CD14-positive monocyte (primary cell): Measurements from ENCODE around the gene CYP46A1. TPM values are rescaled to one million over a fixed set of nuclear protein-coding genes. Genes with fewer than 3 reads are reported as not detected.

ENCODE experiments used
- DNase-seq, 3 donors: peaks; one replicate each; pipeline ENCODE4 v3.0.0-alpha.2; 2011 to 2022
- H2AFZ ChIP-seq: 2 replicates; pipeline ENCODE4 v1.6.0; 2012; ENCODE audit warnings: mild to moderate bottlenecking, low read depth, low read length, inconsistent platforms; ENCODE audit not compliant: insufficient read depth, poor library complexity, severe bottlenecking
- H3K27ac ChIP-seq, 2 donors: 1 replicate in 1 of 2; 2 replicates in 1 of 2; pipeline ENCODE4 v1.5.1; 2012 to 2013; ENCODE audit warnings: low read length in 2 of 2, control low read depth in 1 of 2, inconsistent platforms in 1 of 2, low read depth in 1 of 2, mild to moderate bottlenecking in 1 of 2
- H3K27me3 ChIP-seq, 2 donors: one replicate each; pipeline versions ENCODE4 v1.6.0 to v1.6.1; 2011 to 2013; ENCODE audit warnings: low read length in 2 of 2; ENCODE audit not compliant: control insufficient read depth in 2 of 2, insufficient read depth in 2 of 2
- H3K36me3 ChIP-seq, 2 donors: replicated peaks in 1 of 2; 1 replicate in 1 of 2; 2 replicates in 1 of 2; pipeline versions ENCODE4 v1.5.1 to v1.6.1; 2012 to 2013; ENCODE audit warnings: low read length in 2 of 2, control low read depth in 1 of 2, inconsistent platforms in 1 of 2, mild to moderate bottlenecking in 1 of 2; ENCODE audit not compliant: insufficient read depth in 2 of 2, control insufficient read depth in 1 of 2
- H3K4me1 ChIP-seq, 2 donors: 1 replicate in 1 of 2; 2 replicates in 1 of 2; pipeline versions ENCODE4 v1.5.1 to v1.6.1; 2012 to 2013; ENCODE audit warnings: low read length in 2 of 2, control low read depth in 1 of 2, inconsistent platforms in 1 of 2, mild to moderate bottlenecking in 1 of 2, moderate library complexity in 1 of 2; ENCODE audit not compliant: insufficient read depth in 2 of 2, control insufficient read depth in 1 of 2
- H3K4me2 ChIP-seq: replicated peaks from 2 replicates; pipeline ENCODE3; 2012; ENCODE audit warnings: low read length, moderate library complexity, mild to moderate bottlenecking; ENCODE audit not compliant: poor library complexity, severe bottlenecking; ENCODE audit errors: extremely low read depth
- H3K4me3 ChIP-seq, 3 experiments: fragments of 200-600 bp in 1 of 3; sonication (generic) in 1 of 3; replicated peaks in 1 of 3; 1 replicate in 2 of 3; 2 replicates in 1 of 3; pipeline ENCODE4 v1.5.1; 2011 to 2013; ENCODE audit warnings: low read length in 3 of 3, mild to moderate bottlenecking in 3 of 3, control low read depth in 2 of 3, low read depth in 2 of 3, inconsistent platforms in 1 of 3, moderate library complexity in 1 of 3
- H3K79me2 ChIP-seq: 2 replicates; pipeline ENCODE4 v1.6.0; 2012; ENCODE audit warnings: mild to moderate bottlenecking, control low read depth, inconsistent platforms, low read length, moderate library complexity; ENCODE audit not compliant: insufficient read depth
- H3K9ac ChIP-seq: 2 replicates; pipeline ENCODE4 v1.6.0; 2017; ENCODE audit warnings: low read length, mild to moderate bottlenecking; ENCODE audit not compliant: insufficient read depth, poor library complexity, severe bottlenecking
- H3K9me3 ChIP-seq, 2 donors: replicated peaks in 1 of 2; 1 replicate in 1 of 2; 2 replicates in 1 of 2; pipeline versions ENCODE4 v1.5.1 to v1.6.1; 2012 to 2013; ENCODE audit warnings: low read length in 2 of 2, control low read depth in 1 of 2; ENCODE audit not compliant: control insufficient read depth in 1 of 2, insufficient read depth in 1 of 2
- H4K20me1 ChIP-seq: 2 replicates; pipeline ENCODE4 v1.6.0; 2012; ENCODE audit warnings: mild to moderate bottlenecking, low read length, control low read depth, moderate library complexity; ENCODE audit not compliant: insufficient read depth
- H3K27ac Mint-ChIP-seq, 7 donors: one replicate each; pipeline ENCODE4 v1.8.0; 2020; ENCODE audit warnings: mild to moderate bottlenecking in 7 of 7, mixed read lengths in 7 of 7, moderate library complexity in 6 of 7, inconsistent platforms in 2 of 7
- H3K27me3 Mint-ChIP-seq, 3 donors: one replicate each; pipeline ENCODE4 v1.8.0; 2021 to 2022; ENCODE audit warnings: low read depth in 3 of 3, mild to moderate bottlenecking in 3 of 3, mixed read lengths in 3 of 3, moderate library complexity in 3 of 3, inconsistent platforms in 1 of 3
- H3K36me3 Mint-ChIP-seq, 2 donors: one replicate each; pipeline ENCODE4 v1.8.0; 2020; ENCODE audit warnings: mixed read lengths in 2 of 2, inconsistent platforms in 1 of 2, mild to moderate bottlenecking in 1 of 2
- H3K4me1 Mint-ChIP-seq: one replicate; pipeline ENCODE4 v1.8.0; 2020; ENCODE audit warnings: mild to moderate bottlenecking, mixed read lengths
- H3K4me3 Mint-ChIP-seq, 2 donors: one replicate each; pipeline ENCODE4 v1.8.0; 2020; ENCODE audit warnings: mild to moderate bottlenecking in 2 of 2, mixed read lengths in 2 of 2, moderate library complexity in 1 of 2
- H3K9me3 Mint-ChIP-seq, 7 donors: one replicate each; pipeline ENCODE4 v1.8.0; 2020 to 2022; ENCODE audit warnings: mixed read lengths in 7 of 7, mild to moderate bottlenecking in 6 of 7, moderate library complexity in 6 of 7, inconsistent platforms in 2 of 7
- CTCF ChIP-seq: fragments of 200-600 bp; IDR thresholded peaks from one replicate; pipeline ENCODE4 v1.8.0; 2022; ENCODE audit warnings: antibody characterized with exemption, mild to moderate bottlenecking
- WGBS: methylation state at CpG from one replicate; pipeline ENCODE4 v1.1.5; 2013; ENCODE audit warnings: missing lambda C conversion rate; ENCODE audit not compliant: insufficient coverage; 5-methylcytosine and 5-hydroxymethylcytosine counted together
- intact Hi-C, 2 donors: fragments of 100-400 bp; cut with micrococcal nuclease; formaldehyde crosslinking; loops; one replicate each; pipeline versions ENCODE4 v1.15.0 to v1.15.1; 2023
- polyA plus RNA-seq, 3 donors: library from polyadenylated mRNA; depleted of rRNA in 1 of 3; unstranded in 2 of 3; stranded (reverse) in 1 of 3; fragments of 300-500 nt in 2 of 3; fragments of >200 nt in 1 of 3; fragmentation: Illumina TruSeq in 2 of 3; gene quantifications; 1 replicate in 2 of 3; 2 replicates in 1 of 3; pipeline ENCODE4 v1.2.3, GENCODE V29; 2012 to 2021

CYP46A1 gene
- polyA plus RNA-seq, 3 donors, result not detected

GRCh38 chr14:99706107-99706900, 22.2 kb downstream of the CYP46A1 start:
- no peak overlapping the region for H3K27ac Mint-ChIP-seq
- no peak overlapping the region for H3K4me2 ChIP-seq
- peaks cover 13 to 32% (median 21%) of the 10 kb centered on the region in 7 donors for H3K9me3 Mint-ChIP-seq
- no peak overlapping the region for H3K4me3 ChIP-seq
- intact Hi-C loops, result no loop called here
- no peaks in the 10 kb centered on the region for H3K4me1 Mint-ChIP-seq
- WGBS, result 72% methylated on average over 6 of the region's 8 CpGs
- no peaks in the 10 kb centered on the region for H3K36me3 ChIP-seq
- H3K36me3 Mint-ChIP-seq, result peaks cover 0 to 4% of the 10 kb centered on the region in 2 donors
- no peaks in the 10 kb centered on the region for H3K79me2 ChIP-seq
- H3K4me1 ChIP-seq, result no peaks in the 10 kb centered on the region
- peaks cover 0 to 3% (median 2%) of the 10 kb centered on the region in 3 donors for H3K27me3 Mint-ChIP-seq
- TF ChIP-seq CTCF, result no peak
- no peak overlapping the region for H2AFZ ChIP-seq
- DNase-seq, result no peak
- no peak overlapping the region for H3K9ac ChIP-seq
- H4K20me1 ChIP-seq, result no peaks in the 10 kb centered on the region
- H3K27ac ChIP-seq, result no peak overlapping the region
- H3K9me3 ChIP-seq, result peaks cover 21 to 31% of the 10 kb centered on the region in 2 donors
- H3K27me3 ChIP-seq, result no peaks in the 10 kb centered on the region
- H3K4me3 Mint-ChIP-seq, result no peak overlapping the region

- Mint-ChIP-seq H3K4me3 (no peak overlapping the region), H3K27me3 (peaks cover 0 to 3% (median 3%) of the 10 kb centered on the region in 3 donors), H3K27ac (no peak overlapping the region), H3K9me3 (peaks cover 13 to 29% (median 21%) of the 10 kb centered on the region in 7 donors), H3K36me3 (peaks cover 0 to 4% of the 10 kb centered on the region in 2 donors), H3K4me1 (no peaks in the 10 kb centered on the region)
- no peak overlapping the region for H3K9ac ChIP-seq
- no peaks in the 10 kb centered on the region for H3K27me3 ChIP-seq
- no peaks in the 10 kb centered on the region for H3K4me1 ChIP-seq
- no peak for TF ChIP-seq CTCF
- DNase-seq, result no peak
- no peak overlapping the region for H3K4me3 ChIP-seq
- WGBS, result 100% methylated on average over 2 of the region's 2 CpGs
- H3K9me3 ChIP-seq, result peaks cover 21 to 28% of the 10 kb centered on the region in 2 donors
- no peaks in the 10 kb centered on the region for H3K36me3 ChIP-seq
- H4K20me1 ChIP-seq, result no peaks in the 10 kb centered on the region
- H3K4me2 ChIP-seq, result no peak overlapping the region
- intact Hi-C loops, result no loop called here
- no peak overlapping the region for H3K27ac ChIP-seq
- H2AFZ ChIP-seq, result no peak overlapping the region
- H3K79me2 ChIP-seq, result no peaks in the 10 kb centered on the region
These were observed 23.3 kb downstream of the CYP46A1 start for GRCh38 chr14:99707420-99707819.
